ENCODE measurements around the gene CDC5L.

CDC5L gene

DNA sequence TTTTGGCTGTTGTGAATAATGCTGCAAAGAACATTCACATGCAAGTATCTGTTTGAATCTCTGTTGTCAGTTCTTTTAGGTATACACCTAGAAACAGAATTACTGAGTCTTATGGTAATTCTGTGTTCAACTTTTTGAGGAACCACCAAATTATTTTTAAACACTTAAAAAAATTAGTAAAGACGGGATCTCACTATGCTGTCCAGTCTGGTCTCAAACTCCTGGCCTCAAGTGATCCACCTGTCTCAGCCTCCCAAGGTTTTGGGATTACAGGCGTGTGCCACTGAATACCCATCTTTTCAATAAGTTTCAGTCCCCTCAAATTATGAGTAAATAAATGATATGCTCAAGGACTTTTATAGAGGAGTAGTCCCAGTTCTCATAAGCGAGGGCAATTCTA, 27.5 kb upstream of the CDC5L start:
- TF ChIP-seq, protein P1, sequence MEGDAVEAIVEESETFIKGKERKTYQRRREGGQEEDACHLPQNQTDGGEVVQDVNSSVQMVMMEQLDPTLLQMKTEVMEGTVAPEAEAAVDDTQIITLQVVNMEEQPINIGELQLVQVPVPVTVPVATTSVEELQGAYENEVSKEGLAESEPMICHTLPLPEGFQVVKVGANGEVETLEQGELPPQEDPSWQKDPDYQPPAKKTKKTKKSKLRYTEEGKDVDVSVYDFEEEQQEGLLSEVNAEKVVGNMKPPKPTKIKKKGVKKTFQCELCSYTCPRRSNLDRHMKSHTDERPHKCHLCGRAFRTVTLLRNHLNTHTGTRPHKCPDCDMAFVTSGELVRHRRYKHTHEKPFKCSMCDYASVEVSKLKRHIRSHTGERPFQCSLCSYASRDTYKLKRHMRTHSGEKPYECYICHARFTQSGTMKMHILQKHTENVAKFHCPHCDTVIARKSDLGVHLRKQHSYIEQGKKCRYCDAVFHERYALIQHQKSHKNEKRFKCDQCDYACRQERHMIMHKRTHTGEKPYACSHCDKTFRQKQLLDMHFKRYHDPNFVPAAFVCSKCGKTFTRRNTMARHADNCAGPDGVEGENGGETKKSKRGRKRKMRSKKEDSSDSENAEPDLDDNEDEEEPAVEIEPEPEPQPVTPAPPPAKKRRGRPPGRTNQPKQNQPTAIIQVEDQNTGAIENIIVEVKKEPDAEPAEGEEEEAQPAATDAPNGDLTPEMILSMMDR (IDR thresholded peaks at IDR 0.05; ENCODE audit: insufficient read depth, low read depth, low read length, missing control alignments) = no peak
- DNase-seq (ENCODE audit: low read depth) = no peak
- no peak overlapping the region for H3K4me3 ChIP-seq (ENCODE audit: low read depth, low read length)

DNA sequence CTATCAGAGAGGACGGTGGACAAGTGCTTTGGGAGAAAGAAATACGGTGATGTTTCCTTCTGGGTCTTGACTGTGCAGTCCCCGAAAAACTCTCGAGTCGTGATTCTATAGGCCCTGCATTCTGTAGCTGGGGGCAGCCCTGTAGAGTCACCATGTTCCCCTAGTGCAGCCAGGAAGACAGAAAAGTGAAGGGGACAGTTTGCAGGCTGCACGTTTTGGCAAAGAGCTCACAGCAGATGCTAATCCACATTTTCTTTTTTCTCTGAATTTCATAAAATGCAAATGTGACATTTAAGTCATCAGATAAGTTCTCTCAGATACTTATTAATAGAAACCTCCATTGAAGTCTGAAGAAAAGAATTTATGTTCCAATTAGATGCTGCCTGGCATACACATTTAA, 25.6 kb upstream of the CDC5L start:
- no peak for DNase-seq (ENCODE audit: low read depth)
- H3K4me3 ChIP-seq (ENCODE audit: low read depth, low read length) = no peak overlapping the region
- TF ChIP-seq, protein P1 (IDR thresholded peaks at IDR 0.05; ENCODE audit: insufficient read depth, low read depth, low read length, missing control alignments) = no peak

DNA sequence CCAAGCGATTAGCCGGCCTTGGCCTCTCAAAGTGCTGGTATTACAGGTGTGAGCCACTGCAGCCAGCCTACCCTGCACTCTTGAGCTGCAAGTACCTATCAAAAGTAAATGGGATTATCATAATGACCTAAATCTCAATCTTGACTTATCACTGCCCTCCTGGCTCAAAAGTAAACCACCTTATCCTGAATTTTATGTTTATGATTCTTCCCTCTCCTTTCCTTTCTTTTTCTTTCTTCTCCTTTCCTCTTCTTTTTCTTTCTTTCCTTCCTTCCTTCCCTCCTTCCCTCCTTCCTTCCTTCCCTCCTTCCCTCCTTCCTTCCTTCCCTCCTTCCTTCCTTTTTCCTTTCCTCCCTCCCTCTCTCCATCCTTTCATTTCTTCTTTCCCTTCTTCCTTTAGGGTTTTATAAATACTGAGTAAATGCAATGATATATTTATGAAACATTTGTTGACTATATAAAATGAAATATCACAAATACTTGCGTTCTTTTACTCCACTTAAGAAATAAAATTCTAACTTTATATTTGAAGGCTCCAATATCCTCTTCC, 24.1 kb upstream of the CDC5L start:
- no peak overlapping the region for H3K4me3 ChIP-seq (ENCODE audit: low read depth, low read length)
- TF ChIP-seq, protein P1 (IDR thresholded peaks at IDR 0.05; ENCODE audit: insufficient read depth, low read depth, low read length, missing control alignments) = no peak
- DNase-seq (ENCODE audit: low read depth) = no peak

DNA sequence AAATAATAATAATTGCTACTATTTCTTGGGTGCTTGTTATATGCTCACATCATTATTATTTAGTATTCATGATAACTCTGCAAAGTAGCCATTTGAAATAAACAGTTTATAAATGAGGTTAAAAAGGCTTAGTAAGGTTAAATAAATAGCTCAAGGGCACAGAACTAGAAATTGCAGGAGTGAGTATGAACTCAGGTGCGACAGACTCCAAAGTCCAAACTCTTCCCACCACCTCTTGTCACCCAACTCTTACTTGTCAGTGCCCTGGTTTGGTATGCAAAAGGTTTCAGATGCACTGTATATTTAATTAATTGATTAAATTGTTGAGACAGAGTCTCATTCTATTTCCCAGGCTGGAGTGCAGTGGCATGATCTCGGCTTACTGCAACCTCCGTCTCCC, 20.7 kb upstream of the CDC5L start:
- TF ChIP-seq, protein P1 (IDR thresholded peaks at IDR 0.05; ENCODE audit: insufficient read depth, low read depth, low read length, missing control alignments) = no peak
- no peak overlapping the region for H3K4me3 ChIP-seq (ENCODE audit: low read depth, low read length)
- DNase-seq (ENCODE audit: low read depth) = no peak

DNA sequence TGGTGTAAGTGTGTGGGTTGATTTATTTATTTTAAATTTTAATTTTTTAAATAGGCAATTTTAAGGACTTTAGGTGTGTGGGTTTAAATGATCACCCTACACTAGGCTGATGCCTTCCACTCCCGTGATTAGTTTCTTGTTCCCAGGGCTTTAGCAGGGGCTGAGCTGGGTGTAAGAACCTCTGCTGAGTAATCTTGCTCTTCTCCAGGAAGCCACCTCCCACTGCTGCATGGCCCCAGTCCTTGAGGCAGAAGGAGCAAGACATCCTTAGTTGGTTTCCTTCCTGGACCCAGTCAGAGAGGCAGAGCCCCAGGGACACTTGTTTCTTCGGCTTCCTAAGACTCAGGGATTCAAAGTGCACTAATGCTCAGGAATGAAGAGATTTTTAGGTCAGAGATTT, 19.8 kb upstream of the CDC5L start:
- H3K4me3 ChIP-seq (ENCODE audit: low read depth, low read length) = no peak overlapping the region
- TF ChIP-seq, protein P1 (IDR thresholded peaks at IDR 0.05; ENCODE audit: insufficient read depth, low read depth, low read length, missing control alignments) = no peak
- DNase-seq (ENCODE audit: low read depth) = no peak

DNA sequence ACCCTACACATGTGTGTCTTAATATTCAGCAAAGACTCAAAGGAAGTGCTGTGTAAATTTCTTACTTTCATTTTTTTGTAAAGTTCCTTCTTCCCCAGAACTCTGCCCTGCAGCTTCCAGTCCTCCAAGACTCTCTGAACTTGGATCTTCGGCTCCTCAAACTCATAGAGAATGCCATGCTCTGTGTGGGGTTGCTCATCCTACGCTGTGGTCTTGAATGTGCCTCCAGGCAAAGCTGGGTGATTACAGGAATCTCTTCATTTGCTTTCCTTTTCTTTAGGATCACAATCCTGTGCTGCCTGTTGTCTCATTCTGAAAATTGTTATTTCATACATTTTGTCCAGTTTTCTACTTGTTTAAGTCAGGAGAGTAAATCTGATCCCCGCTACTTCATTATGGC, 14.5 kb upstream of the CDC5L start:
- TF ChIP-seq, protein P1 (IDR thresholded peaks at IDR 0.05; ENCODE audit: insufficient read depth, low read depth, low read length, missing control alignments) = no peak
- no peak overlapping the region for H3K4me3 ChIP-seq (ENCODE audit: low read depth, low read length)

DNA sequence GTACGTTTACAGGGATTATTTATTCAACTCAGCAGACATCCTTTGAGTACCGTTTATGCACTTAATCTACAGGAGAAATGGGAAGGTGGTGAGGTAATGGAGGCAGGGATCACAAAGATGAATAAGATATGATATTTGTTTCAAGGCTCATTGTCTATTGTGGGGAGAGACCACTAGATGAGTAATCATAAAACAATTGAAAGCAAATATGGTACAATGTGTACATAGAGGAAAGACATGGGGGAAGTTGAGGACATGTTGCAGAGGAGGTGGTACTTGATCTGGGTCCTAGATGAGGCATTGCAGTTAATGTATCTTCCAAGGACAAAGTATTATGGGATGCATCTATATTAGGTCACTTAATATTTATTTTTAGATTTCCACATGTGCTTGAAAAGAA, 13.7 kb upstream of the CDC5L start:
- TF ChIP-seq, protein P1 (IDR thresholded peaks at IDR 0.05; ENCODE audit: insufficient read depth, low read depth, low read length, missing control alignments) = no peak
- DNase-seq (ENCODE audit: low read depth) = no peak
- no peak overlapping the region for H3K4me3 ChIP-seq (ENCODE audit: low read depth, low read length)

More for the DNA sequence above, 14.5 kb upstream of the CDC5L start:
- DNase-seq (ENCODE audit: low read depth) = no peak
